ENCODE measurements around the gene MRPL44.

DNA sequence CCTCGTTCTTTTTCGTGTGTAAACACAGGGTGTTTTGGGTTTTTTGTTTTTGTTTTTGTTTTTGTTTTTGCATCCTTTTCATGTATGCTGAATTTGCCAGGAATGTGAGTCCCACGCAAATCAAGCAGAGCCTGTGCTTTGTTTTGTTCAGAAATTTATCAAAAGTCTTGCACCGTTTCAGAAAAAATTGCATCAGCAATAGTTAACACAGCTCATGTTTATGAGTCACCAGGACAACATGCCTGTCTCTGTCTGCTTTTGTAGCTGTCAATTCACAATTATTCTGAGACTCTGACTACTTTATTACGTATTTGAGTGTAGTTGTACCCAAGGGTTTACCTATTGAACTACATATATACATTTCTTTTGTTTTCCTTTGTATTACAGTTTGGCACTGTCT, 38.3 kb downstream of the MRPL44 start:
- TF ChIP-seq, protein P1, sequence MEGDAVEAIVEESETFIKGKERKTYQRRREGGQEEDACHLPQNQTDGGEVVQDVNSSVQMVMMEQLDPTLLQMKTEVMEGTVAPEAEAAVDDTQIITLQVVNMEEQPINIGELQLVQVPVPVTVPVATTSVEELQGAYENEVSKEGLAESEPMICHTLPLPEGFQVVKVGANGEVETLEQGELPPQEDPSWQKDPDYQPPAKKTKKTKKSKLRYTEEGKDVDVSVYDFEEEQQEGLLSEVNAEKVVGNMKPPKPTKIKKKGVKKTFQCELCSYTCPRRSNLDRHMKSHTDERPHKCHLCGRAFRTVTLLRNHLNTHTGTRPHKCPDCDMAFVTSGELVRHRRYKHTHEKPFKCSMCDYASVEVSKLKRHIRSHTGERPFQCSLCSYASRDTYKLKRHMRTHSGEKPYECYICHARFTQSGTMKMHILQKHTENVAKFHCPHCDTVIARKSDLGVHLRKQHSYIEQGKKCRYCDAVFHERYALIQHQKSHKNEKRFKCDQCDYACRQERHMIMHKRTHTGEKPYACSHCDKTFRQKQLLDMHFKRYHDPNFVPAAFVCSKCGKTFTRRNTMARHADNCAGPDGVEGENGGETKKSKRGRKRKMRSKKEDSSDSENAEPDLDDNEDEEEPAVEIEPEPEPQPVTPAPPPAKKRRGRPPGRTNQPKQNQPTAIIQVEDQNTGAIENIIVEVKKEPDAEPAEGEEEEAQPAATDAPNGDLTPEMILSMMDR (IDR thresholded peaks at IDR 0.05), result no peak
- TF ChIP-seq POLR2A (IDR thresholded peaks at IDR 0.05), result no peak
